MM.1S (cell line): Measurements from ENCODE around the gene FHIT.

Source experiments
- DNase-seq: peaks from one replicate; pipeline ENCODE4 v3.0.0-alpha.2; 2015
- H2AFZ ChIP-seq: fragments of 300-600 bp; sonication (generic); 2 replicates; pipeline ENCODE4 v1.6.0; 2016; ENCODE audit warnings: antibody characterized with exemption, low read length
- H3F3A ChIP-seq: fragments of 300-600 bp; sonication (generic); 2 replicates; pipeline ENCODE4 v1.6.1; 2016; ENCODE audit warnings: mild to moderate bottlenecking, antibody characterized with exemption, low read length, moderate library complexity, mixed read lengths; ENCODE audit not compliant: insufficient read depth
- H3K27ac ChIP-seq: fragments of 300-600 bp; sonication (generic); 2 replicates; pipeline ENCODE4 v1.5.1; 2016; ENCODE audit warnings: mild to moderate bottlenecking, low read length
- H3K27me3 ChIP-seq: fragments of 300-600 bp; sonication (generic); replicated peaks from 2 replicates; pipeline ENCODE4 v1.6.0; 2016; ENCODE audit warnings: low read length; ENCODE audit not compliant: insufficient read depth
- H3K36me3 ChIP-seq: fragments of 300-600 bp; sonication (generic); replicated peaks from 2 replicates; pipeline ENCODE4 v1.6.1; 2016; ENCODE audit warnings: mild to moderate bottlenecking, low read length, mixed read lengths; ENCODE audit not compliant: insufficient read depth
- H3K4me1 ChIP-seq: fragments of 300-600 bp; sonication (generic); 2 replicates; pipeline ENCODE4 v1.6.1; 2016; ENCODE audit warnings: low read length, mixed read lengths
- H3K4me2 ChIP-seq: fragments of 300-600 bp; sonication (generic); 2 replicates; pipeline ENCODE4 v1.6.0; 2016; ENCODE audit warnings: low read depth, low read length
- H3K4me3 ChIP-seq: fragments of 300-600 bp; sonication (generic); 2 replicates; pipeline ENCODE4 v1.5.1; 2016; ENCODE audit warnings: low read length, mixed read lengths
- H3K79me2 ChIP-seq: fragments of 300-600 bp; sonication (generic); 2 replicates; pipeline ENCODE4 v1.6.1; 2016; ENCODE audit warnings: mixed run types, low read length, mixed read lengths
- H3K9ac ChIP-seq: fragments of 300-600 bp; sonication (generic); 2 replicates; pipeline ENCODE4 v1.6.1; 2016; ENCODE audit warnings: low read length, mixed read lengths
- H3K9me2 ChIP-seq: fragments of 300-600 bp; sonication (generic); replicated peaks from 2 replicates; pipeline ENCODE4 v1.6.1; 2016; ENCODE audit warnings: mild to moderate bottlenecking, low read length, mixed read lengths; ENCODE audit not compliant: insufficient read depth
- H3K9me3 ChIP-seq: fragments of 300-600 bp; sonication (generic); replicated peaks from 2 replicates; pipeline ENCODE4 v1.6.1; 2016; ENCODE audit warnings: mild to moderate bottlenecking, low read length, mixed read lengths; ENCODE audit not compliant: insufficient read depth
- H4K20me1 ChIP-seq: fragments of 300-600 bp; sonication (generic); 2 replicates; pipeline ENCODE4 v1.6.1; 2016; ENCODE audit warnings: mild to moderate bottlenecking, low read length, moderate library complexity, mixed read lengths; ENCODE audit not compliant: insufficient read depth
- EZH2 ChIP-seq: fragments of 300-600 bp; sonication (generic); optimal IDR thresholded peaks from 2 replicates; pipeline ENCODE3; 2017; ENCODE audit warnings: low read depth, mild to moderate bottlenecking, antibody characterized with exemption, low read length, mixed read lengths
- EZH2phosphoT487 ChIP-seq: fragments of 300-600 bp; sonication (generic); IDR thresholded peaks from 2 replicates; pipeline ENCODE4 v1.6.1; 2018; ENCODE audit warnings: antibody characterized with exemption, low read length
- TF ChIP-seq, protein P1 (sequence below): fragments of 300-600 bp; sonication (generic); IDR thresholded peaks from 2 replicates; pipeline ENCODE4 v1.5.1; 2016; ENCODE audit warnings: antibody characterized with exemption, low read length, mixed read lengths

FHIT gene

DNA sequence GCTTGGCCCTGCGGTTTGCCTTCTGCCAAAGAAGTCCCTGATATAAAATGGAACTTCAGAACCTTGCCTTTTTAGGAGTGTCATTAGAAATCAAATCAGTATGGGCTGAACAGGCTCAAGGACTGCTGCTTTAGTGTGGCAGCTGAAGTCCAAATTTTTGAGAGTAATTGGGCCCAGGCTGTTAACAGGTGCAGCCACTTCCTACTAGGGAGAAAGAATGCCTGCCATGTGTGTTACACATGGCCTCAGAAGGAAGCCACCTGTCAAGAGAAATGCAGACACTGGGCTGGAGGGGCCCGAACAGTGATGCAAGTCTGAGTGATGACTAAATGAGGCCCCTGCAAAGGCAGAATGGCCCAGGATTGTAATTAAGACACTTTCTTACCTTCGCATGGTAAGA, 1414.7 kb downstream of the FHIT start:
- H3K27ac ChIP-seq, result no peak overlapping the region
- H3K9ac ChIP-seq, result no peak overlapping the region
- 0 out of 2 replicates have a peak, but pooled peaks cover 5% of the 10 kb centered on the region for H3F3A ChIP-seq
- peaks cover 5% of the 10 kb centered on the region; the same call in 1 of the 2 replicates for H3K4me1 ChIP-seq
- H3K9me2 ChIP-seq, result no peaks in the 10 kb centered on the region
- H3K36me3 ChIP-seq, result no peaks in the 10 kb centered on the region
- no peak overlapping the region for H3K4me3 ChIP-seq
- H3K27me3 ChIP-seq, result no peaks in the 10 kb centered on the region
- no peaks in the 10 kb centered on the region for H4K20me1 ChIP-seq
- no peaks in the 10 kb centered on the region for H3K79me2 ChIP-seq
- TF ChIP-seq EZH2phosphoT487, result no peak
- TF ChIP-seq, protein P1, sequence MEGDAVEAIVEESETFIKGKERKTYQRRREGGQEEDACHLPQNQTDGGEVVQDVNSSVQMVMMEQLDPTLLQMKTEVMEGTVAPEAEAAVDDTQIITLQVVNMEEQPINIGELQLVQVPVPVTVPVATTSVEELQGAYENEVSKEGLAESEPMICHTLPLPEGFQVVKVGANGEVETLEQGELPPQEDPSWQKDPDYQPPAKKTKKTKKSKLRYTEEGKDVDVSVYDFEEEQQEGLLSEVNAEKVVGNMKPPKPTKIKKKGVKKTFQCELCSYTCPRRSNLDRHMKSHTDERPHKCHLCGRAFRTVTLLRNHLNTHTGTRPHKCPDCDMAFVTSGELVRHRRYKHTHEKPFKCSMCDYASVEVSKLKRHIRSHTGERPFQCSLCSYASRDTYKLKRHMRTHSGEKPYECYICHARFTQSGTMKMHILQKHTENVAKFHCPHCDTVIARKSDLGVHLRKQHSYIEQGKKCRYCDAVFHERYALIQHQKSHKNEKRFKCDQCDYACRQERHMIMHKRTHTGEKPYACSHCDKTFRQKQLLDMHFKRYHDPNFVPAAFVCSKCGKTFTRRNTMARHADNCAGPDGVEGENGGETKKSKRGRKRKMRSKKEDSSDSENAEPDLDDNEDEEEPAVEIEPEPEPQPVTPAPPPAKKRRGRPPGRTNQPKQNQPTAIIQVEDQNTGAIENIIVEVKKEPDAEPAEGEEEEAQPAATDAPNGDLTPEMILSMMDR, result no peak
- no peak for TF ChIP-seq EZH2
- DNase-seq, result no peak
- H3K4me2 ChIP-seq, result no peak overlapping the region
- no peaks in the 10 kb centered on the region for H3K9me3 ChIP-seq
- H2AFZ ChIP-seq, result no peak overlapping the region

DNA sequence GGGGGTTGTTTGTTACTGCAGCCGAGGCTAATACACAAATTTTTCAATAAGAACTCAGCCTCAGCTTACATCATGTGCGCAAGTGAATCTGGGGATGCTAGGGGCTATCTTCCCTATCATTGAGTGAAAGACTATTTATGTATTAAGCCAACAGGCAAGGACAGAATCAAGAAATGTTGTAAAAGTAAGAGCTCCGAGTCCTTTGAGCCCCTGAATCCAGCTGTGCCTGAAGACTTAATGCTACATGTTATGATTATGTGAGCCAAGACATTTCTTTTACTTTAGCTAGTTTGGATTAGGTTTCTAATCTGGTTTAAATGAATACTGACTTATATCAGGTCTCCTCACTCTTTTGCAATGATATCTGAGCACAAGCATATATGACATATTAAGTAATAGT, 1418.5 kb downstream of the FHIT start:
- DNase-seq, result no peak
- H3K4me1 ChIP-seq, result no peaks in the 10 kb centered on the region
- TF ChIP-seq EZH2 (no peak), EZH2phosphoT487 (no peak)
- TF ChIP-seq, protein P1, result no peak
- H3K4me2 ChIP-seq, result no peak overlapping the region
- no peaks in the 10 kb centered on the region for H3K9me3 ChIP-seq
- H2AFZ ChIP-seq, result no peak overlapping the region
- no peaks in the 10 kb centered on the region for H4K20me1 ChIP-seq
- no peak overlapping the region for H3K27ac ChIP-seq
- H3K79me2 ChIP-seq, result no peaks in the 10 kb centered on the region
- H3K4me3 ChIP-seq, result no peak overlapping the region
- H3K9ac ChIP-seq, result no peak overlapping the region
- H3K9me2 ChIP-seq, result no peaks in the 10 kb centered on the region
- H3F3A ChIP-seq, result no peaks in the 10 kb centered on the region
- no peaks in the 10 kb centered on the region for H3K36me3 ChIP-seq
- no peaks in the 10 kb centered on the region for H3K27me3 ChIP-seq

DNA sequence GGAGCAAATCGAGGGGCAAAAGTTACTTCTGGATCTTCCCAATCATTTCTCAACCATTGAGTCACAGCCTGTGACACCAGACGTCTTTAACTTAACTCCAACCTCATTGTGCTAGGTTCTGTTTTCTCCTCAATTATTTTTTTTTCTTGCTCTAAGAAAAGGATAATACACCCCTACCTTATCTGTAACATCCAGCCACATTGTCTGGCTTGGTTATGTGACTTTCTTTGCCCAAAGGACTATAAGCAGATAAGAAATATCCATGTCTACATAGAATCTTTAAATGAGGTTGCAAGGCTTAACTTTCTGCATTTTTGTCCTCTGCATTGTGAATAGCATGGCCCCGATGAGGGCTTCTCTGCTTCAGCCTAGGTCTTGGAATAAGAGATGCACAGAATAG, 1419.0 kb downstream of the FHIT start:
- TF ChIP-seq EZH2phosphoT487, result no peak
- TF ChIP-seq, protein P1, result no peak
- no peak for TF ChIP-seq EZH2
- no peaks in the 10 kb centered on the region for H3K4me1 ChIP-seq
- H3K4me2 ChIP-seq, result no peak overlapping the region

DNA sequence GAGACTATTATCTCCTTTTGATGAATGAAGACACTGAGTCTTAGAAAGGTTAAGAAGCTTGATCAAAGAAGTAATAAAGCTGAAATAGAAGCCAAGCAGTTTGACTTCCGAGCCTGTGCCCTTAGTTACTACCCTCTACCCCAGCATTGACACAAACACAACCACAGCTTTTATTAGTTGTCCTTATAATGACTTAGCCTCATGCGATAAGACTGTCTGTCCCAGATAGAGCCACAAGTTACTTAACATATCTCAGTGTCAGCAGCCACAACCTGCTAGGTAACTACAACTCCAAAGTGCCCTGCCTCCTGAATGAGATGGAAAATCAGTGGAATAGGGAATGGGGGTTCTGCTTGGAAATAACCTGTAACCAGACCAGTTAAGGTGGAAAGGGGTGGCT, 1419.9 kb downstream of the FHIT start:
- Histone ChIP-seq H4K20me1 (no peaks in the 10 kb centered on the region), H3K4me2 (no peak overlapping the region), H3F3A (no peaks in the 10 kb centered on the region), H3K4me1 (no peaks in the 10 kb centered on the region), H3K9ac (no peak overlapping the region), H3K9me3 (no peaks in the 10 kb centered on the region), H2AFZ (no peak overlapping the region), H3K27me3 (no peaks in the 10 kb centered on the region), H3K36me3 (no peaks in the 10 kb centered on the region), H3K9me2 (no peaks in the 10 kb centered on the region), H3K4me3 (no peak overlapping the region), H3K27ac (no peak overlapping the region), H3K79me2 (no peaks in the 10 kb centered on the region)
- no peak for DNase-seq
- no peak for TF ChIP-seq EZH2

More for the DNA sequence above, 1419.0 kb downstream of the FHIT start:
- Histone ChIP-seq H2AFZ (no peak overlapping the region), H3K9me3 (no peaks in the 10 kb centered on the region), H4K20me1 (no peaks in the 10 kb centered on the region), H3K9ac (no peak overlapping the region), H3K27ac (no peak overlapping the region), H3K79me2 (no peaks in the 10 kb centered on the region), H3F3A (no peaks in the 10 kb centered on the region), H3K27me3 (no peaks in the 10 kb centered on the region), H3K4me3 (no peak overlapping the region), H3K9me2 (no peaks in the 10 kb centered on the region), H3K36me3 (no peaks in the 10 kb centered on the region)
- DNase-seq, result no peak
